ENCODE data around the gene AHSP.

AHSP gene

GRCh38 chr16:31499928-31500327, 27.8 kb upstream of the AHSP start:
- Histone ChIP-seq H2BK5ac (ENCODE audit: low read depth, low read length, poor library complexity, severe bottlenecking) (no peak overlapping the region), H3K36me3 (ENCODE audit: control insufficient read depth in 1 of 2, insufficient read depth in 2 of 2, low read depth in 1 of 2, low read length in 2 of 2) (peaks cover 57 to 62% of the 10 kb centered on the region in 2 experiments), H4K91ac (ENCODE audit: low read length) (no peak overlapping the region), H3K18ac (ENCODE audit: low read depth in 1 of 2, low read length in 2 of 2) (no peak overlapping the region), H3K4ac (ENCODE audit: low read depth in 1 of 2, low read length in 2 of 2) (no peak overlapping the region), H2BK120ac (ENCODE audit: low read depth, low read length) (no peak overlapping the region), H3K4me2 (ENCODE audit: low read length, poor library complexity, severe bottlenecking) (no peak overlapping the region), H4K8ac (ENCODE audit: low read length) (no peak overlapping the region), H3K27ac (ENCODE audit: low read length, poor library complexity, severe bottlenecking) (no peak overlapping the region), H2BK15ac (ENCODE audit: low read depth, poor library complexity, severe bottlenecking) (no peak overlapping the region), H3K23ac (ENCODE audit: low read length in 2 of 2) (no peak overlapping the region), H3K4me3 (ENCODE audit: insufficient read depth in 1 of 2, low read depth in 1 of 2, low read length in 2 of 2) (no peak overlapping the region), H3K79me1 (replicated peaks; ENCODE audit: low read length, poor library complexity, severe bottlenecking) (peaks cover 16% of the 10 kb centered on the region), H2BK12ac (ENCODE audit: low read length in 2 of 2) (no peak overlapping the region), H3K27me3 (ENCODE audit: control insufficient read depth in 1 of 2, insufficient read depth in 1 of 2, low read length in 2 of 2) (no peaks in the 10 kb centered on the region), H2AFZ (ENCODE audit: low read depth, low read length) (no peak overlapping the region), H3K4me1 (ENCODE audit: control insufficient read depth, insufficient read depth, low read depth, low read length) (peaks cover 4% of the 10 kb centered on the region), H3K14ac (ENCODE audit: low read length in 2 of 2) (no peak overlapping the region), H3K9ac (ENCODE audit: low read length) (no peak overlapping the region), H3K9me3 (ENCODE audit: control insufficient read depth, low read length) (no peaks in the 10 kb centered on the region), H2AK5ac (ENCODE audit: low read length, severe bottlenecking) (no peak overlapping the region)
- WGBS: 96% methylated on average over 8 of the region's 8 CpGs
- no peak for DNase-seq

DNA sequence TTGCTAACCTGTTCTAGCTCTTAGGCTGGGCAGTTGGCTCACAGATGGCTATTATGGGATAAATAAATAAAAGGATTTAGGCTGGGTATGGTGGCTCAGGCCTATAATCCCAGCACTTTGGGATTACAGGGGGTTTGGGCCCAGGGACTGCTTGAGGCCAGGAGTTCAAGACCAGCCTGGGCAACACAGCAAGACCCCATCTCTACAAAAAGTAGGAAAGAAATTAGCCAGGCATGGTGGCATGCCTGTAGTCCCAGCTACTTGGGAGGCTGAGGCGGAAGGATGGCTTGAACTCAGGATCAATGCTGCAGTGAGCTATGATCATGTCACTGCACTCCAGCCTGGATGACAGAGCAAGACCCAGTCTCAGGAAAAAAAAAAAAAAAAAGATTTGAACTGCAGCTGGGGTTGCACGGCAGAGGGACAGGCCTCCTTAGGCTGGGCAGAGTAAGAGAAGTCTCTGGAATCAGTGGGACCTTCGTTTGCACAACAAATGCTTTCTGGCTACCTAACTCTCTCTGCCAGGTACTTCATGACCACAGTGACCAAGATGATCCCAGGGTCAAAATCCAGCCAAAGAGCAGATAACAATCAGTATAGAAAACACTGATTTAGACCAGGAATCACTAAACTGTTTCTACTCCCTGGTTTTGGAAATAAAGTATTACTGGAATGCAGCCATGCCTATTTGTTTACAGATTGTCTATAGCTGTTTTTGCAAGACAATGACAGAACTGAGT, 26.3 kb upstream of the AHSP start:
- no peak overlapping the region for H3K14ac ChIP-seq (ENCODE audit: low read length in 2 of 2)
- H3K9ac ChIP-seq (ENCODE audit: low read length): no peak overlapping the region
- no peak overlapping the region for H2BK15ac ChIP-seq (ENCODE audit: low read depth, poor library complexity, severe bottlenecking)
- no peak overlapping the region for H3K4me2 ChIP-seq (ENCODE audit: low read length, poor library complexity, severe bottlenecking)
- no peak overlapping the region for H2AK5ac ChIP-seq (ENCODE audit: low read length, severe bottlenecking)
- no peak overlapping the region for H2AFZ ChIP-seq (ENCODE audit: low read depth, low read length)
- no peak overlapping the region for H2BK5ac ChIP-seq (ENCODE audit: low read depth, low read length, poor library complexity, severe bottlenecking)
- no peak overlapping the region for H2BK120ac ChIP-seq (ENCODE audit: low read depth, low read length)
- peaks cover 5% of the 10 kb centered on the region for H3K4me1 ChIP-seq (ENCODE audit: control insufficient read depth, insufficient read depth, low read depth, low read length)
- H3K27ac ChIP-seq (ENCODE audit: low read length, poor library complexity, severe bottlenecking): no peak overlapping the region
- DNase-seq: no peak
- WGBS: 85% methylated on average over 3 of the region's 3 CpGs
- no peak overlapping the region for H2BK12ac ChIP-seq (ENCODE audit: low read length in 2 of 2)
- no peak overlapping the region for H3K4ac ChIP-seq (ENCODE audit: low read depth in 1 of 2, low read length in 2 of 2)
- H3K4me3 ChIP-seq (ENCODE audit: insufficient read depth in 1 of 2, low read depth in 1 of 2, low read length in 2 of 2): no peak overlapping the region
- no peak overlapping the region for H4K91ac ChIP-seq (ENCODE audit: low read length)
- H3K79me1 ChIP-seq (replicated peaks; ENCODE audit: low read length, poor library complexity, severe bottlenecking): peaks cover 18% of the 10 kb centered on the region
- no peak overlapping the region for H3K18ac ChIP-seq (ENCODE audit: low read depth in 1 of 2, low read length in 2 of 2)
- no peaks in the 10 kb centered on the region for H3K27me3 ChIP-seq (ENCODE audit: control insufficient read depth in 1 of 2, insufficient read depth in 1 of 2, low read length in 2 of 2)
- no peak overlapping the region for H4K8ac ChIP-seq (ENCODE audit: low read length)
- no peaks in the 10 kb centered on the region for H3K9me3 ChIP-seq (ENCODE audit: control insufficient read depth, low read length)
- H3K36me3 ChIP-seq (ENCODE audit: control insufficient read depth in 1 of 2, insufficient read depth in 2 of 2, low read depth in 1 of 2, low read length in 2 of 2): peaks cover 46 to 62% of the 10 kb centered on the region in 2 experiments
- no peak overlapping the region for H3K23ac ChIP-seq (ENCODE audit: low read length in 2 of 2)

DNA sequence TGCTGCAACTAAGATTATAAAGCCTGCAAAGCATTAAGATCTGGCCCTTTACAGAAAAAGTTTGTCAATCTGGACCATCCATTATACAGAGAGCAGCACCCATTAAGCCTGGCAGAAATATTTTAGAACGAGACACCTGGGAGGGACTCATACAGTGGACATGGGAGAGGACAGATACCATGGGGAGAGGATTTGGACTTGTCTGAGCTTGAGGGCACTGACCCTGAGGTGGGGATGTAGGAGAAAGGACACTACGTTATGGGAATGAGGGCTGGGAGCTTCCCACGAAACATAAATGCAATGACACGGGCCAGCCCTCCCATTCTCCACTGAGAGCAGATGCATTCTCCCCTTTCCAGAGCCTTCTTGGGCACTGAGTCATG, 25.7 kb upstream of the AHSP start:
- Histone ChIP-seq H3K9me3 (ENCODE audit: control insufficient read depth, low read length) (no peaks in the 10 kb centered on the region), H3K27ac (ENCODE audit: low read length, poor library complexity, severe bottlenecking) (no peak overlapping the region), H2AK5ac (ENCODE audit: low read length, severe bottlenecking) (no peak overlapping the region), H2BK12ac (ENCODE audit: low read length in 2 of 2) (no peak overlapping the region), H3K9ac (ENCODE audit: low read length) (no peak overlapping the region), H3K14ac (ENCODE audit: low read length in 2 of 2) (peak overlapping the region in 1 of 2 experiments; percentile 39), H2BK15ac (ENCODE audit: low read depth, poor library complexity, severe bottlenecking) (no peak overlapping the region), H2AFZ (ENCODE audit: low read depth, low read length) (no peak overlapping the region), H3K4me3 (ENCODE audit: insufficient read depth in 1 of 2, low read depth in 1 of 2, low read length in 2 of 2) (no peak overlapping the region), H2BK120ac (ENCODE audit: low read depth, low read length) (no peak overlapping the region), H3K36me3 (ENCODE audit: control insufficient read depth in 1 of 2, insufficient read depth in 2 of 2, low read depth in 1 of 2, low read length in 2 of 2) (peaks cover 40 to 57% of the 10 kb centered on the region in 2 experiments), H3K27me3 (ENCODE audit: control insufficient read depth in 1 of 2, insufficient read depth in 1 of 2, low read length in 2 of 2) (no peaks in the 10 kb centered on the region), H4K8ac (ENCODE audit: low read length) (no peak overlapping the region), H3K23ac (ENCODE audit: low read length in 2 of 2) (no peak overlapping the region), H3K4ac (ENCODE audit: low read depth in 1 of 2, low read length in 2 of 2) (no peak overlapping the region), H3K18ac (ENCODE audit: low read depth in 1 of 2, low read length in 2 of 2) (no peak overlapping the region), H3K4me2 (ENCODE audit: low read length, poor library complexity, severe bottlenecking) (no peak overlapping the region), H4K91ac (ENCODE audit: low read length) (no peak overlapping the region), H2BK5ac (ENCODE audit: low read depth, low read length, poor library complexity, severe bottlenecking) (no peak overlapping the region), H3K79me1 (replicated peaks; ENCODE audit: low read length, poor library complexity, severe bottlenecking) (peaks cover 23% of the 10 kb centered on the region), H3K4me1 (ENCODE audit: control insufficient read depth, insufficient read depth, low read depth, low read length) (peaks cover 5% of the 10 kb centered on the region)
- no peak for DNase-seq
- WGBS: 81% methylated on average over 4 of the region's 4 CpGs

- no peak overlapping the region for H2BK120ac ChIP-seq (ENCODE audit: low read depth, low read length)
- no peak overlapping the region for H3K27ac ChIP-seq (ENCODE audit: low read length, poor library complexity, severe bottlenecking)
- no peak overlapping the region for H4K8ac ChIP-seq (ENCODE audit: low read length)
- peaks cover 30 to 47% of the 10 kb centered on the region in 2 experiments for H3K36me3 ChIP-seq (ENCODE audit: control insufficient read depth in 1 of 2, insufficient read depth in 2 of 2, low read depth in 1 of 2, low read length in 2 of 2)
- no peak overlapping the region for H3K14ac ChIP-seq (ENCODE audit: low read length in 2 of 2)
- H3K4ac ChIP-seq (ENCODE audit: low read depth in 1 of 2, low read length in 2 of 2): no peak overlapping the region
- no peak overlapping the region for H2BK12ac ChIP-seq (ENCODE audit: low read length in 2 of 2)
- H3K4me1 ChIP-seq (ENCODE audit: control insufficient read depth, insufficient read depth, low read depth, low read length): peaks cover 5% of the 10 kb centered on the region
- H3K9ac ChIP-seq (ENCODE audit: low read length): no peak overlapping the region
- H2AK5ac ChIP-seq (ENCODE audit: low read length, severe bottlenecking): no peak overlapping the region
- H3K4me2 ChIP-seq (ENCODE audit: low read length, poor library complexity, severe bottlenecking): no peak overlapping the region
- H3K79me1 ChIP-seq (replicated peaks; ENCODE audit: low read length, poor library complexity, severe bottlenecking): peaks cover 26% of the 10 kb centered on the region
- H3K27me3 ChIP-seq (ENCODE audit: control insufficient read depth in 1 of 2, insufficient read depth in 1 of 2, low read length in 2 of 2): no peaks in the 10 kb centered on the region
- H2BK5ac ChIP-seq (ENCODE audit: low read depth, low read length, poor library complexity, severe bottlenecking): no peak overlapping the region
- no peak overlapping the region for H3K4me3 ChIP-seq (ENCODE audit: insufficient read depth in 1 of 2, low read depth in 1 of 2, low read length in 2 of 2)
- H3K18ac ChIP-seq (ENCODE audit: low read depth in 1 of 2, low read length in 2 of 2): no peak overlapping the region
- peak; percentile 56 for DNase-seq
- no peak overlapping the region for H2AFZ ChIP-seq (ENCODE audit: low read depth, low read length)
- H3K23ac ChIP-seq (ENCODE audit: low read length in 2 of 2): no peak overlapping the region
- no peaks in the 10 kb centered on the region for H3K9me3 ChIP-seq (ENCODE audit: control insufficient read depth, low read length)
- H4K91ac ChIP-seq (ENCODE audit: low read length): no peak overlapping the region
- H2BK15ac ChIP-seq (ENCODE audit: low read depth, poor library complexity, severe bottlenecking): no peak overlapping the region
These were observed 24.7 kb upstream of the AHSP start for GRCh38 chr16:31502981-31503380.

All from mesenchymal stem cell (in vitro differentiated cells and primary cell).